RPMI8226 (cell line): Measurements from ENCODE around the gene SEPTIN6.

Experiments
- DNase-seq: peaks from one replicate; pipeline ENCODE4 v3.0.0-alpha.2; 2015

SEPTIN6 gene

GRCh38 chrX:119693040-119693995, at the start of gene SEPTIN6:
TSS of gene SEPTIN6 (minus strand) at chrX:119693168. CDS start at chrX:119693105, 63 bp downstream.
- peak; percentile 89 for DNase-seq

- no peak for DNase-seq
Measured at GRCh38 chrX:119738742-119739141, 45.8 kb upstream of the SEPTIN6 start.

DNA sequence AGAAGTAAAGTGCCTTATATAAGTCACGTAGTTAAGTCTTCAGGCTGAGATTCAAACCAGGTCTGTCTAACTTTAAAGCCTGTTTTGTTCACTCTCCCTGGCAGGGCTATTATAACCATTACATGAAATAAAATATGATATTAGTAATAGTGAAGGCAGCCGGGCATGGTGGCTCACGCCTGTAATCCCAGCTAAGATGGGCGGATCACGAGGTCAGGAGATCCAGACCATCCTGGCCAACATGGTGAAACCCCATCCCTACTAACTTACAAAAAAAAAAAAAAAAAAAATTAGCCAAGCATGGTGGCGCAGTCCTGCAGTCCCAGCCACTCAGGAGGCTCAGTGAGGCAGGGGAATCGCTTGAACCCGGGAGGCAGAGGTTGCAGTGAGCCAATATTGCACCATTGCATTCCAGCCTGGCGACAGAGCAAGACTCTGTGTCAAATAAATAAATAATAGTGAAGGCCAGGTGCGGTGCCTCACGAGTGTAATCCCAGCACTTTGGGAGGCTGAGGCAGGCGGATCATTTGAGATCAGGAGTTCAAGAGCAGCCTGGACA, 43.3 kb upstream of the SEPTIN6 start:
- DNase-seq, result no peak

- no peak for DNase-seq
Measured at GRCh38 chrX:119735467-119735866, 42.5 kb upstream of the SEPTIN6 start.

DNA sequence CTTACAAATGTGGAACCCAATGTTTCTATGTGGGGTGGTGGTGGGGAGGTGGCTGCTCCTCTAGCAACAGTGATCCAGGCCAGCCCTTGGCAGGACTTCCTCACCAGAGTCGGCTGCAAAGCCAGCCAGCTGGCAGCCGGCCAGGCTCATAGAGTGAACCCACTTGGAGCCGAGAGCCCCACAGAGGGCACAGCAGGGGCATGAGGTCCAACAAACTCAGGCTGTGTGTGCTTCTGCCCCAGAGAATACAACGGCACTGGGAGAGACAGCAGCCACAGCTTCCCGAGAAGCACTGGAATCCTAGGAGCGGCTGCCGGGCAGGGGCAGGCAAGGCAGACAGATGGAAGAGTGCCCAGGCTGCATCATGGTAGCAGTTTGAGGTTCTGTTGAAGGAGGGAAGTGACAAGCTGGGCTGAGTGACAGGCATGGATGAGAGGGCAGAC, 42.0 kb upstream of the SEPTIN6 start:
- DNase-seq, result peak; percentile 80

- peak; percentile 64 for DNase-seq
Measured at GRCh38 chrX:119729408-119730201, 36.6 kb upstream of the SEPTIN6 start.

- peak; percentile 35 for DNase-seq
Measured at GRCh38 chrX:119728487-119728886, 35.5 kb upstream of the SEPTIN6 start.

- DNase-seq, result no peak
Measured at GRCh38 chrX:119726900-119727555, 34.1 kb upstream of the SEPTIN6 start.

DNA sequence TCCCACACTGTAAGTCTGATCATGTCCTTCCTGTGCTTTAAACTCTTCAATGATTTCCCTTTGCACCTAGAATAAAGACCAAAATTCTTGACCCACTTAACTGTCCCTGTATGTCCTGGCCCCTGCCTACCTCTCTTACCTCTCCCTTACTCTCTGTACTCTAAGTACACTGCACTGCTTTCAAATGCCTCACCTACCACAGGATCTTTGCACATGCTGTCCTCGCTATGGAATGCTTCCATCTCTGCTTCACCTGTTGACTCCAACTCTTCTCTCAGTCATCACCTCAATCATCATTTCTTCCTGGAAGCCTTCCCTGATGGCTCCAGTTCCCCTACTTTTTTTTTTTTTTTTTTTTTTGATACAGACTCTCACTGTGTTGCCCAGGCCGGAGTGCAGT, 29.0 kb upstream of the SEPTIN6 start:
- DNase-seq, result no peak

- no peak for DNase-seq
Measured at GRCh38 chrX:119721487-119721886, 28.5 kb upstream of the SEPTIN6 start.

GRCh38 chrX:119709630-119710029, 16.7 kb upstream of the SEPTIN6 start:
- DNase-seq, result no peak

- DNase-seq, result no peak
Measured at GRCh38 chrX:119708936-119709335, 16.0 kb upstream of the SEPTIN6 start.

- DNase-seq, result no peak
Measured at GRCh38 chrX:119706616-119707015, 13.6 kb upstream of the SEPTIN6 start.

DNA sequence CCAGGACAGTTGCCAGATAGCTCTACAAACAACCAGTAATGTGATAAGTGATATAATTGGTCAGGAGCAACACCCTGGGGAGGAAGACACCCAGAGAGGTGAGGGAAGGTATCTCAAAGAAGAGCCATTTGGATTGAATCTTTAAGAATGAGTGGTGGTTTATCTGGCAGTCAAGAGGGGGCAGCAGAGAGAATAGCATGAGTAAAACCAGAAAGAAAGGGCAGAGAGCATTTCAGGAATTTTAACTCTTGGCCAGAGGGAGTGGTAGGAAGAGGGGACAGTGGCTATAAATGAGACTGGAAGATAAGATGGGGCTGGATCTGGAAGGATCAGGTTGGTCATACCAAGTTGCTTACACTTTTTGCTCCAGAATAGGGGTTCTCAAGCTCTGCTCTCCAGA, 5.9 kb upstream of the SEPTIN6 start:
- DNase-seq, result peak; percentile 59

- DNase-seq, result no peak
Measured at GRCh38 chrX:119696251-119696890, 3.4 kb upstream of the SEPTIN6 start.

GRCh38 chrX:119695535-119696050, 2.6 kb upstream of the SEPTIN6 start:
- no peak for DNase-seq

DNA sequence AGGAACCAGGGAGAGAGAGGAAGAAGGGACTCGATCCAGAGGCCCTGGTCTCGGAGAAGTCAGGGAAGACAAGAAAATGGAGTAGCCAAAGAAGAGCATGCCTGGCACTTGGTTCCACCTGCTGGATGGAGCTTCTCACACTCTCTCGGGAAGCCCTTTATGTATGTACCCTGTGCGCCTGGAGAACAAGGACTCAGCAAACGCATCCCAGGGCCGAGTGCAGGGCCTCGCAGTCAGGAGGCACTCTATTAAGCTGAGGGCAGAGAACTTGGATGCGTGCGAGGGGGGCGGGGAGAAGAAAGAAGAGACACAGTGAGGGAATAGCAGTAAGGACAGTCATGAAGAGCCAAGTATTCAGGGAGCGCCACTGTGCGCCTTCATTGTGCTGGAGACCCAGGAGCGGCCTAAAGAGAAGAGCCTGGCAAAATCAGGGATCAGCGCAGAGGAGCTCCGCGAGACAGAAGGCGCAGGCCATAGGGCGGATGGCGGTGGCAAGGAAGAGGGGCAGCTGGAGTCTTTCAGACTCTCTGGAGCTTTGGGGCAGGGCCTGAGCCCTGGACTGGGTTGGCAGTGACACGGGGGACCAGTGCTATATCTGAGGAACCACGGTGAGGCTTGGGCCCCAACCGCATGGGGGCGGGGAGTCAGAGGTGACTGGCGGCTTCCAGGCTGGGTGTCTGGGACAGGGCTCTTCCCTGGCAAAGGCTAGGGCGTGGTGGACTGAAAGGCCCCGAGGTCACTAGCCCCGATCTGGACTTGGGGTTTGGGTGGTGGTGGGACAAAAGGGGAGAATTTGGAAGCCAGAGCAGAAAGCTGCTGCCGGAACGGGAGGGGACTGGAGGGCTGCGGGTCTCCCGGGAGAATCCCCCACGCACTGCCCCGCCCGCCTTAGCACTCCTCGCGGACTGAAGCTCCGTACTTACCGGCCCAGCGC, 1.9 kb upstream of the SEPTIN6 start:
- no peak for DNase-seq

DNA sequence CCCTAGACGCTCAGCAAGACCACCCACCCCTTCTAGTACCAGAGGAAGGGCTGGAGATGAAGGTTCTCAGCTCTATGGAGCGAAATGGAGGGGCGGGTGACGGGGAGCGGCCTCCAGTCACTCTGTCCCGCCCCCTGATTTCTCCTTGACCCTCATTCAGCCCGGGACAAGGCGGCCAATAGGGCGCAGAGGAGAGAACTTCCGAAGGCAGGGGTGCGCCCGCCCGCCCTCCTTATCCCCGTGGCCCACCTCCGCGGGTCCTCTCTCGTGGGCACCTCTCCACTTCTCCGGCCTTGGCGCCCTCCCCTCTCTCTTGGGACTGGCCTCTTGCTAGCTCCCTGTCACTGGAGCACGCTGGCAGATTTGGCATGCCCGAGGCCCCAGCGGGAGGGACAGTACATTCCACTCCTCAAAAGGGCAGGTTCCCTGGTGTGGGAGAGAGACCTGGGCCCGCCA, 1.1 kb upstream of the SEPTIN6 start:
- DNase-seq, result no peak

DNA sequence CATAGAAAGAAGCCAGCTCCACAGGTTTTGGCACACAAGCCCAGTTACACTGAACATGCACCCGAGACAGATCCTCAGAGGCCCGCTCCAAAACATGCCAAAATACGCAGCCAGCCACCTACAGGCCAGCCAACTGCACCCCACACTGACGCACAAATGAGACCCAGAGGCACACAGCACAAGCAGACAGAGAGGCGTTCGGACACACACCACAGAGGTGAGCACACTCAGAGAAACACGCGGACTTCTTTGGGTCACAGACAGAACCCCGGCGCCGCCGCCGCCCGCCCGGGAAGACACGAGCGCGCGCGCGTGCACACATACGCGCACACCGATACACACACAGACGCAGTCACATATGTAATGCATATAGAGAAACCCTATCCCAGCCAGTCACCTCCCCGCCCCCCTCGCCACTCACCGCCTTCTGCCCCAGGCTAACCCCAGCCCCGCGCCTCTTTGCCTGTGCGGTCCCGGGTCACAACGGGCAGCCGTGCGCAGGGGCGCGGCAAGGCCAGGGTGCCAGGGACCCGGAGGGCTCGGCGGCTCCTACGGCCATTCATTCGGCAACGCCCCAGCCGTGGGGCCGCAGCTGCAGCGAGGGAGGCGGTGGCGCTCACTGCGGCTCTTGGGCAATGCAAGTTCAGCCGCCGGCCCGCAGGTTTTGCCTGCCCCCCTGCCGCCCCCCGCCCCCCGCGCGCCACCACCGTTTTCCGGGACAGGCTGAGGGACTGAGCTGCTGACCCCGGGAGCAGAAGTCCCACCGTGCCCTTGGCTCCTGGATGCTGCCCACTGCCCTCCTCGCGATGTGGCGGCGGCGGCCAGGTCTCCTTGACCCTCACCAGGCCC, 553 bp downstream of the SEPTIN6 start:
- DNase-seq, result peak; percentile 70
